ENCODE results near the gene RBM44.
A peak's percentile ranks its signal among the peaks of the same experiment; 100 is the strongest.
"Not testable (repeated sequence)": the region's sequence is repeated elsewhere in the genome, so short reads cannot be mapped to it uniquely, and the experiment has no call there.

RBM44 gene

GRCh38 chr2:237858294-237859081 is 59.9 kb downstream of the RBM44 start:
- peak; percentile 54 for DNase-seq

GRCh38 chr2:237859082-237859433 is 60.5 kb downstream of the RBM44 start:
- DNase-seq = no peak

- no peak for DNase-seq
These were observed 61.1 kb downstream of the RBM44 start, which contains the start of gene RAMP1 for GRCh38 chr2:237859533-237860272. RAMP1 (plus strand) TSS chr2:237859623; CDS start chr2:237859676, 53 bp downstream.

GRCh38 chr2:237860273-237860935 is 61.8 kb downstream of the RBM44 start:
- DNase-seq = no peak

GRCh38 chr2:237861875-237862527 is 63.4 kb downstream of the RBM44 start:
- no peak for DNase-seq

GRCh38 chr2:237862528-237862895 is 63.9 kb downstream of the RBM44 start:
- no peak for DNase-seq

GRCh38 chr2:237863102-237863511 is 64.5 kb downstream of the RBM44 start:
- DNase-seq = no peak

- no peak for DNase-seq
These were observed 65.3 kb downstream of the RBM44 start for GRCh38 chr2:237863689-237864443.

GRCh38 chr2:237864444-237864931 is 65.9 kb downstream of the RBM44 start:
- DNase-seq = no peak

- DNase-seq = no peak
These were observed 66.5 kb downstream of the RBM44 start for GRCh38 chr2:237864940-237865622.

GRCh38 chr2:237865623-237866041 is 67.1 kb downstream of the RBM44 start:
- no peak for DNase-seq

- no peak for DNase-seq
These were observed 67.6 kb downstream of the RBM44 start for GRCh38 chr2:237866101-237866621.

GRCh38 chr2:237867465-237867864 is 68.9 kb downstream of the RBM44 start:
- DNase-seq = no peak

- DNase-seq = not testable (repeated sequence)
These were observed 69.5 kb downstream of the RBM44 start for GRCh38 chr2:237868074-237868473.

GRCh38 chr2:237868631-237869342 is 70.2 kb downstream of the RBM44 start:
- DNase-seq = peak; percentile 26

- DNase-seq = no peak
These were observed 70.9 kb downstream of the RBM44 start for GRCh38 chr2:237869343-237870102.

GRCh38 chr2:237870126-237870525 is 71.5 kb downstream of the RBM44 start:
- DNase-seq = no peak

- DNase-seq = no peak
These were observed 72.4 kb downstream of the RBM44 start for GRCh38 chr2:237870754-237871651.
